ENCODE data around the gene ABTB2. TPM values are rescaled to one million over a fixed set of nuclear protein-coding genes. Genes with fewer than 3 reads are reported as not detected.

Gene ABTB2
- total RNA-seq, 1 donor = 2.3 TPM

DNA sequence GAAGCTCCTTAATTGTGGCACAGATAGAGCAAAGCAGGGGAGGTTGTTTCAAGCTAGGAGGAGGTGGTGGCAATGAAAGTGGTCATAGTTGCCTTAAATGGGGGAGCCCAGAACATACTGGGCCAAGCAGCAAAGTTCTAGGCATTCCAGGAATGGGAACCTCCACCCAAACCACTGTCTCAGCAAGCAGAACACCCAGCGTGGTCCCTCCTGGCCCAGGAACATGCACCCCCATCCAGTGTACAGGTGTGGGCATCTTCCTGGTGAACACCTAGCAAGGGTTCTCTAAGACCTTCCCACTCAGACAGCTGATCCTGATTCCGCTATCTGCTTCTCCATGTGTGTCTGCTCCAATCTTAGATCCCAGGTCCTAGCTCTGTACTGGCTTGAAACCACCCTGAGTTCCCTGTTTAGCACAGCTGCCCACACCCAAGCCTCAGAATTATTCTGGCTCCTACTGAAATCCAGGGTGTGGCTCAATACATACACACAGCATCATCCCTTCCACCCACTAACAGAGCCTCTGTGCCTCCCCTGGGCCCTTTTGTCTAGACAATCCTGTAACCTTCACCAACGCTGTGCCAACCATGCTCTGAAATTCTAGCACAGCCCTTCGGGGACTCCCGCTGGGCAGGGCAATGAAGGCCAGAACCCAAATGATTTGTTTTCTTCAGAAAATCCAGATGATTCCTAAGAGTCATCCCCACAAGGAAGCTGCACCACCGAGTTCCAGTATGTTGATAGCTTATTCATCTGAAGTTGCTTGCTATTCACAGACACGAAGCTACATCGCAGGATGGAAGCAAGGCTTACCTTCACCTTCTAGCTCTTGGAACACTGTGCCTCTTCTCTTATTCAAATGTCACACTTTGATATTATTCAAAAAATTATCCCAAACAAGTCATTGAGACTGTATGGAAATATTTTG is 76.6 kb downstream of the ABTB2 start:
- H3K27me3 ChIP-seq (ENCODE audit: insufficient read depth, low read length) = no peaks in the 10 kb centered on the region
- H3K4me3 ChIP-seq (ENCODE audit: low read length) = no peak overlapping the region
- no peaks in the 10 kb centered on the region for H3K4me1 ChIP-seq (ENCODE audit: insufficient read depth, low read length)
- H3K9me3 ChIP-seq (ENCODE audit: low read depth, low read length) = no peaks in the 10 kb centered on the region

DNA sequence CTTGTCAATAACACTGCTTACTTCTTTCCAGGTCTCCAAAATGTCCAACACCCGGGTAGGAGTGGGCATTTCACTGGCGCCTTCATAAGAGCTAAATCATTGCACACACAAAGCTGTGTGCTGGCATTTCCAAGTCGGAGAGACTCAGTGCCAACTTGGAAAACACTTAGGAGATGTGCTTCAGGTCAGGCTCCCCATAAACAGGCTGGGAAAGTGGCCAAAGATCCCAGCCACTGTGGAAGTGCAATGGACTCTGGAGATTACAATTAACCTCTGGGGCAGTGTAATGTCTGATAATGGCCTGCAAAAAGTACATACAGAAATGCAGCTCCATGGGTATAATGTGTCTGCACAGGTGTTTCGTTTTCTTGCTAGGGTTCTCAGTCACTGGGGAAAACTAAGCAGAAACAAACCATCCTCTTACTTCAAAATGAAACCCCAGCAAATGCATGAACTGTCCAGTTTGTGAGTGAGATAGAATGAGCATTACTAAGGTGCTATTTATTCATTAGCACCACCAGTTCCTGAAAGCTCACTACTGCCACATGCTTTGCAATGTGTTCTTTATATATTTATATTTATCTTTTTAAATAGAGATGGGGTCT is 79.0 kb downstream of the ABTB2 start:
- Histone ChIP-seq H3K27me3 (ENCODE audit: insufficient read depth, low read length) (no peaks in the 10 kb centered on the region), H3K4me1 (ENCODE audit: insufficient read depth, low read length) (no peaks in the 10 kb centered on the region), H3K9me3 (ENCODE audit: low read depth, low read length) (no peaks in the 10 kb centered on the region), H3K4me3 (ENCODE audit: low read length) (no peak overlapping the region)

DNA sequence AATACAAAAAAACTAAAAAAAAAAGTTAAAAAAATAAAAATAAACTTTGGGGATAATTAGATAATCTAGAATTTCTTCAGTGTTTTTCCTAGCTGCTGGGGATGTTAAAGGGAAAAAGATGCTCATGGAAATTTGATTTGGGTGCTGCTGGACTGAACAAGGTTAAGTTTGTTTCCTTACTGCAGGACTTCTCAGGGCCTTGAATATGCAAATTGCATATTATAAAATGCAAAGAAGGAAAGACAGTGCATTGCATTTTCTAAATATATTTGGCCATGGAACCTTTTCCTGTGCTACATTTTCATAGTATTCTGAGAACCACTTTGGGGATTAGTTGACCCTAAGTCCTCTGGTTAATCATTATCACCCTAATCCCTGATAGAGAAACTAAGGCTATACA is 79.6 kb downstream of the ABTB2 start:
- Histone ChIP-seq H3K4me3 (ENCODE audit: low read length) (no peak overlapping the region), H3K4me1 (ENCODE audit: insufficient read depth, low read length) (no peaks in the 10 kb centered on the region), H3K27me3 (ENCODE audit: insufficient read depth, low read length) (no peaks in the 10 kb centered on the region), H3K9me3 (ENCODE audit: low read depth, low read length) (no peaks in the 10 kb centered on the region)

DNA sequence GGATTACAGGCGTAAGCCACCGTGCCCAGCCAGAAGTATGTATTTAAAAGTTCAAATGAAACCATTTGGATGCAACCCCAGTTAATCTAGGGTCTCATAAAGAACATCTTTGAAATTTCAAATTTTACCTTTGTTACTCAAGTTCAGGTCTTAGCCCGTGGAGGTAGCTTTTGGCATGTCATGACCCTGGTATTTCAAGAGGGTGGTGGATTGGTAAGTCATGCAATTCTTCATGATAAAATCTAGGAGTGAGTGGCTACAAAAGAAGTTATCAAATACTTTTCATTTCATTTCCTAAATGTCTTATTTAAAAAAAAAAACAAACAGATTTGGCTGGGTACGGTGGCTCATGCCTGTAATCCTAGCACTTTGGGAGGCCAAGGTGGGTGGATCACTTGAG is 80.6 kb downstream of the ABTB2 start:
- Histone ChIP-seq H3K27me3 (ENCODE audit: insufficient read depth, low read length) (no peaks in the 10 kb centered on the region), H3K4me3 (ENCODE audit: low read length) (no peak overlapping the region), H3K9me3 (ENCODE audit: low read depth, low read length) (no peaks in the 10 kb centered on the region), H3K4me1 (ENCODE audit: insufficient read depth, low read length) (no peaks in the 10 kb centered on the region)

DNA sequence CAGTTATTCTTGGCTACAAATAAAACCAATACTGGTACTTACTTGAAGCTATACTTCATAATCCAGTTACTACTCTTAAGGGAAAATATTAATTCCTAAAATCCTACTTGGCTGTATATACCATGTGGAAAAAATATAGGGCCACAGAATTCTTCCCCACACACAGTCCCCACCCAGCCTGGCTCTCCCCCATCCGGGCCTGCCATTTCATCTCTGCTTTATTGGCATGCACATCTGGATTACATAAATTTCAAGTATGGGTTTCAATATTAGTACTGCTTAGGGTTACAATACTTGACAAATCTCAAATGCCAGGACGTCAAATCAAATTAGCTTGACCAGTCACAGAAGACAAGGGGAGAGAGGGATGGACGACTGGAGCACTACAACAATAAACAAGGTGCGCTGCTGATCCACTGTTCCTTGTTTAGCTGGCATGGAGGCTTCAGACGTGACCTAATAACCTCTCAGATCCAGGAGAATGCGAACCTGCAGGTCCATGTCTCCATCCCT is 81.4 kb downstream of the ABTB2 start:
- Histone ChIP-seq H3K9me3 (ENCODE audit: low read depth, low read length) (no peaks in the 10 kb centered on the region), H3K27me3 (ENCODE audit: insufficient read depth, low read length) (no peaks in the 10 kb centered on the region), H3K4me3 (ENCODE audit: low read length) (no peak overlapping the region), H3K4me1 (ENCODE audit: insufficient read depth, low read length) (no peaks in the 10 kb centered on the region)

DNA sequence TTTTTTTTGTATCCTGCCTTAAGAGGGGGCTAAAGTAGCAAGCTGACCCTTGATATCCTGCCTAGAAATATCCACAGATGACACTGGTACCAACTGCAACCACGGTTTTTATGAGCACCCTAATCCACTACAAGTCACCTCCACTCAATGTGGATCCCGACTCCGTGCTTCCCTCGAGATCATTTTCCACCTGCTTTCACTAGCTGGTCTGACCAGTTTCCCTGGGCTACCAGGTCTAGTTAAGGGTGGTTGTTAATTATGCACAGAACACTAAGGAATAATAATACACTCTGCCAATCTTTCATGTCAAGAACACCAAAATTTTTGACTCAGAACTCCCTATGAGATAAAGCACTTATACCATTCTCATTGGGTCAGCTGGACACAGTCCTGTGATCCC is 82.3 kb downstream of the ABTB2 start:
- Histone ChIP-seq H3K4me1 (ENCODE audit: insufficient read depth, low read length) (no peaks in the 10 kb centered on the region), H3K4me3 (ENCODE audit: low read length) (no peak overlapping the region), H3K27me3 (ENCODE audit: insufficient read depth, low read length) (no peaks in the 10 kb centered on the region), H3K9me3 (ENCODE audit: low read depth, low read length) (no peaks in the 10 kb centered on the region)

DNA sequence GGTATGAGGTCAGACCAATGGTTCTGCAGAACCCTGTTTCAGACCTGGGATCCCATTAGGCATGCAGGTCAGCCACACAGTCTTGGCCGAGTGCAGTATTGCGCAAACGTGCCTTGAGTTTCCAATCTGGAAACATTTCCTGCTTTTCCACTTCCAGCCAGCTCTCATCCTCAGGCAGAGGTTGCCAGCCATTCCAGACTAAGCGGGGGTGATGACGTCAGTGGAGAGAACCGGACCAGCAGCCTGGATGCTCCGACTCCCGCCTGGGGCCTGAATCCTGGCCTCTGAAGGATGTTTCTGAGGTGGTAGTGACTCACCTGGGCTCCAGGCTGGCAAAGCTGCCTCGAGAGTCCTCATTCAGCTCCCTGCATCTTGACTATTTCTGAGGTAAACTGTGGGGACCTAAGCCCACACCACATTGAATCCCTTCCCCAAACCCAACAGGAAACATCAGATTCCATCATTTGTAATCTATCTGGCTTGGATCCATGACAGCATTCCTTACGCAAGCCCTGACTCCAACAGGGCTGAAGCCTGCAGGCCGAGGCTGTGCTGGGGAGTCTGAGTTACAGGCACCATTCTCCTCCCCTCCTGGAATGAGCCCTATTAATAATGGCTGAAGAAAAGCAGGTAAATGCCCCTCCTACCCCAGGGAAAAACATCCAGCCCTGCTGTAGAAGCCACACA is 83.0 kb downstream of the ABTB2 start:
- Histone ChIP-seq H3K4me3 (ENCODE audit: low read length) (no peak overlapping the region), H3K27me3 (ENCODE audit: insufficient read depth, low read length) (no peaks in the 10 kb centered on the region), H3K9me3 (ENCODE audit: low read depth, low read length) (no peaks in the 10 kb centered on the region), H3K4me1 (ENCODE audit: insufficient read depth, low read length) (no peaks in the 10 kb centered on the region)

DNA sequence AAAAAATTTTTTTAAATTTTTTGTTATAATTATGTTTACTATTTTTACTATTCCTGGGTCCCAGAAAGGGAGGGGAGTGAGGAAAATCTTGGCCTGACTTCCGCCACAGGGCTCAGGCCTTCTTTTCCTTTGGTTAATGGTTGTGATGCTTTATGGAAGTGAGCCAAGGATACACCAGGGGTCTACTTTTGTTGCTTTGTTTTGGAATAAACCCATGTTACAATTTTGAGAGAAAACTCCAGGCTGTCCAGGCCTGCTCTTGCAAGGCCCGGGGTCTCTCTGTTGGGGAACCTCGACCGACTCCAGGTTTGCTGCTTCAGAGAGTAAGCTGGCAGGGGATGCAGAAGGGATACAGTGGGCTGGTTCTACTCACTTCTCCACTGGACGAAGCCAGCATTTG is 84.7 kb downstream of the ABTB2 start:
- Histone ChIP-seq H3K4me1 (ENCODE audit: insufficient read depth, low read length) (peaks cover 11% of the 10 kb centered on the region), H3K4me3 (ENCODE audit: low read length) (no peak overlapping the region), H3K27me3 (ENCODE audit: insufficient read depth, low read length) (no peaks in the 10 kb centered on the region), H3K9me3 (ENCODE audit: low read depth, low read length) (no peaks in the 10 kb centered on the region)

DNA sequence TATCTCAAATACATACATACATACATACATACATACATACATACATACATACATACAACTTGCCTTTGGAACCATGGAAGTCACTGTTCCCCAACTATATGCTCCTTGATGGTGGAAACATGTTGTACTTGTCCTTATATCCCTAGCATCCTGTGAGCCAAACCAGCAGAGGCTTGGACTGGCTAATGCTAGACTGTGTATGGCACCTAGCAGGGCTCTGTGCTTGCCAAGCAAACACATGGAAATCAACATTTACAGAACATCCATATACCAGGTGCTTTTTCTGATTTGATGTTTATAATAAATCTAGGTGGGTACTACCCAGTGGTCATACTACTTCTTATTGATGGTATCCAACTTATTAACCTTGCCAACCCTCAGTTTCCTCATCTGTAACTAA is 86.1 kb downstream of the ABTB2 start:
- Histone ChIP-seq H3K27me3 (ENCODE audit: insufficient read depth, low read length) (no peaks in the 10 kb centered on the region), H3K4me3 (ENCODE audit: low read length) (no peak overlapping the region), H3K9me3 (ENCODE audit: low read depth, low read length) (no peaks in the 10 kb centered on the region), H3K4me1 (ENCODE audit: insufficient read depth, low read length) (peaks cover 16% of the 10 kb centered on the region)

DNA sequence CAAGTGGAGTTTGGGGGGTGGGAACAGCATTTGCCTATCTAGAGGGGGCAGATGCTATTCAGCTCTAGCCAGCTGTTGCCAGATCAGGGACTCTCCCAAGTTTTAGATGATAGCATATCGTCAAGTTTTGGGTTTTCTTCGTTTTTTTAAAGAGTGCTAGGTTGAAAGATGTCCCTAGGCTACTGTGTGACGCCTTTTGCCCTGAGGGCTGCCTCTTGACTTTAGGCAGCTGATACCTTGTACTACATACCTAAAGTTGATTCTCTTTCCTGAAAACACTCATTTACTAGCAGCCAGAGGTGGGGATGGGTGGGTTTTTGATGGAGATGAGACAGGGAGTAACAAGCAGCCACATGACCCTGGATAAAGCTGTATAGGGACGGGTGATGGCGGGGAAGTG is 87.1 kb downstream of the ABTB2 start:
- no peak overlapping the region for H3K4me3 ChIP-seq (ENCODE audit: low read length)

DNA sequence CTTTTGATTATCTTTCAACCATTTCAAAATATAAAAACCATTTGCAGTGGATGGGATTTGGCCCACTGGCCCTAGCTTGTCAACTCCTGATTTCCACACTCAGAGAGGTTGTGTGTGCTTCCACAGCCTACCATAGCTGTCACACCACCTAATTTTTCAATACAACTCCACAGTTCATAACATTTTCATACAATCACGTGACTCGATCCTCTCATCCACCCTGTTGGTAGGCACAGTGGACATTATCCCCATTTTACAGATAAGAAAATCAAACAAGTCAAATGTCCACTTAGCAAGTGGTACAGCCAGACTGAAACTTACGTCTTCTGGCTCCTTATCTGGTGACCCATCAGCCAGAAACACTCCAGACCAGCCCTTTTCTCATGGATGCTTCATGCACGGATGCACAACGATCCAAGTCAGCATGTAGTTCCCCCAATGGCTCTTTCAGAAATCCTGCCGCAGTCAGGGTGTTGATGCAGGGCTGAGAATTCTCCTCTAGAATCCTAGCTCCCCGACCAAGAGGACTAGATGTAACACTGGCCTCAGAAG is 88.0 kb downstream of the ABTB2 start:
- Histone ChIP-seq H3K4me3 (ENCODE audit: low read length) (no peak overlapping the region), H3K27me3 (ENCODE audit: insufficient read depth, low read length) (no peaks in the 10 kb centered on the region), H3K9me3 (ENCODE audit: low read depth, low read length) (no peaks in the 10 kb centered on the region), H3K4me1 (ENCODE audit: insufficient read depth, low read length) (peaks cover 24% of the 10 kb centered on the region)

More for the DNA sequence above, 87.1 kb downstream of the ABTB2 start:
- Histone ChIP-seq H3K4me1 (ENCODE audit: insufficient read depth, low read length) (peaks cover 24% of the 10 kb centered on the region), H3K27me3 (ENCODE audit: insufficient read depth, low read length) (no peaks in the 10 kb centered on the region), H3K9me3 (ENCODE audit: low read depth, low read length) (no peaks in the 10 kb centered on the region)

DNA sequence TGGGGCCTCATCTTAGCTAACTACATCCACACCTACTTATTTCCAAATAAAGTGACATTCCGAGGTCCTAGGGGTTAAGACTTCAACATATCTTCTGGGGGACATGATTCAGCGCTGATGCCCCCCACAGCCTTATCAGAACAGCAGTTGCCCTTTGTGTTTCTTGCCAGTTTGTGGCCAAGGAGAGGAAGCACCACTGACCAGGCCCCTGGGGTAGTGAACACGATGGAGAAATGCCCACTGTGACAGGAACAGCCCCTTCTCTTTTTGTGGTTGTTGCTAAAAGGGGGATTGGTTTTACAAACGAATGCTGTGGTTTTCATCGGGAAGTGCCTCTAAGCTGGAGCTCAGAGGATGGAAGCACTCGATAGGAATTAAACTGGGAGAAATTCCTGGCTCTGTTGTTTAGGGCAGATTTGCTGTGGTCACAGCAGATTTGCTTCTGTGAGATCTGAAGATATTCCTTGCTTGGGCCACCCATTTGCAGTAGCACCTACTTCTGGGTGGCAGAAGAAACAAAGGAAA is 88.8 kb downstream of the ABTB2 start:
- Histone ChIP-seq H3K4me3 (ENCODE audit: low read length) (no peak overlapping the region), H3K9me3 (ENCODE audit: low read depth, low read length) (no peaks in the 10 kb centered on the region), H3K4me1 (ENCODE audit: insufficient read depth, low read length) (peaks cover 24% of the 10 kb centered on the region), H3K27me3 (ENCODE audit: insufficient read depth, low read length) (no peaks in the 10 kb centered on the region)

DNA sequence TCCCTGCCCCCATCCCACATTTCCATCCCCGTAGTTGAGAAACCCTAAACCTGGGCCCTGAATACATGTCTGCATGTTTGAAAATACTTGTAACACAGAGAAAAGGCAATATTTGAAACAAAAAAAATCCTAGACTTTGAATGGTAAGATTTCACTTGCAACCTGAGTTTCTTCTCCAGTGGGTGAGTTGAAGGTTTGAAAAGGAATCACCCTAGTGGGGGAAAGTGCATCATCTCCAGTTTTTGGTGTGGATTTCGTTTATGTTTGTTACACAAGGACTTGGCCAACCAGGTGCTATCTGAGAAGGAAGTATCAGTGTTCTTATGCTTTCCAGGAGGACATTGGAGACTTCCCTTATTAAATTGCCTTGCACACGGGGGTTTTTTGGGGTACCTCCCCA is 90.4 kb downstream of the ABTB2 start:
- Histone ChIP-seq H3K4me3 (ENCODE audit: low read length) (no peak overlapping the region), H3K9me3 (ENCODE audit: low read depth, low read length) (no peaks in the 10 kb centered on the region), H3K27me3 (ENCODE audit: insufficient read depth, low read length) (no peaks in the 10 kb centered on the region), H3K4me1 (ENCODE audit: insufficient read depth, low read length) (peaks cover 24% of the 10 kb centered on the region)

DNA sequence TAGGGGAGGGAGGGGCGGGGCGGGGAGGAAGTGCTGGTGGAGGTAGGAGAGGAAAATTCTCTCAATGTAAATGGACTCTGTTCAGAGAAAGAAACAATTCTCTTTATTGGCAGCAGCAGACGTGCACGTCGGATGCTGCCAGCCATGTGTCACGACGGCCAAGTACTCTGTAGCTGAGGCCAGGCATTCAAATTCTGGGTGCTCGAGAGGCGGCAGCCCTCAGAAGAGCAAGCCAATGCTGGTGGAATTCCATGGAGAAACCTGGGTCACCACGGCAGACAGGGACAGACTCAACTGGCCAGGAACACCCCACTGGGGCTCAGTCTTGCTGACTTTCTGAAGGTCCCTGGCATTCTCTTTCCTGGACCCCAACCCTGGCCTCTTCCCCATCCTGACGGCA is 90.8 kb downstream of the ABTB2 start:
- Histone ChIP-seq H3K27me3 (ENCODE audit: insufficient read depth, low read length) (no peaks in the 10 kb centered on the region), H3K4me1 (ENCODE audit: insufficient read depth, low read length) (peaks cover 24% of the 10 kb centered on the region), H3K9me3 (ENCODE audit: low read depth, low read length) (no peaks in the 10 kb centered on the region), H3K4me3 (ENCODE audit: low read length) (no peak overlapping the region)
